Measurements from ENCODE around the gene MAST3.

- no peak for TF ChIP-seq CTCF (IDR thresholded peaks at IDR 0.05)
- no peak for TF ChIP-seq POLR2A (IDR thresholded peaks at IDR 0.05)
These were observed 37.1 kb upstream of the MAST3 start for GRCh38 chr19:18060472-18060871.

All from transverse colon (tissue), 3 donors.